CD8-positive, alpha-beta memory T cell (primary cell): ENCODE results near the gene RGL3. TPM values are rescaled to one million over a fixed set of nuclear protein-coding genes. Genes with fewer than 3 reads are reported as not detected.

ENCODE experiments used
- CTCF ChIA-PET: fragments of 350-600 bp; sonication (Branson Sonifier 250); formaldehyde crosslinking; loops from one replicate; lab custom pipeline; 2021; ENCODE audit warnings: antibody characterized with exemption; lab: Charles Lee
- POLR2A ChIA-PET: fragments of 350-600 bp; sonication (Branson Sonifier 250); formaldehyde crosslinking; loops from one replicate; lab custom pipeline; 2021; ENCODE audit warnings: antibody characterized with exemption; lab: Charles Lee
- DNase-seq, 5 donors: peaks; one replicate each; pipeline versions ENCODE4 v3.0.0 to v3.0.0-alpha.2; 2020 to 2022; ENCODE audit warnings: mixed read lengths in 1 of 5
- H3K27ac ChIP-seq: one replicate; pipeline ENCODE4 v1.7.0; 2013; ENCODE audit warnings: low read depth, mild to moderate bottlenecking, low read length, moderate library complexity
- H3K27me3 ChIP-seq: 2 replicates; pipeline ENCODE4 v1.7.0; 2013; ENCODE audit warnings: low read length, mild to moderate bottlenecking; ENCODE audit not compliant: insufficient read depth, poor library complexity, severe bottlenecking
- H3K36me3 ChIP-seq: 2 replicates; pipeline ENCODE4 v1.7.0; 2013; ENCODE audit warnings: mild to moderate bottlenecking, low read length, moderate library complexity; ENCODE audit not compliant: insufficient read depth
- H3K4me1 ChIP-seq: 2 replicates; pipeline ENCODE4 v1.7.0; 2013; ENCODE audit warnings: mild to moderate bottlenecking, low read length, moderate library complexity; ENCODE audit not compliant: insufficient read depth
- H3K4me3 ChIP-seq: 2 replicates; pipeline ENCODE4 v1.7.0; 2013; ENCODE audit warnings: mild to moderate bottlenecking, low read length
- H3K9me3 ChIP-seq: 2 replicates; pipeline ENCODE4 v1.7.0; 2013; ENCODE audit warnings: mild to moderate bottlenecking, low read length
- H3K27ac Mint-ChIP-seq, 8 donors: one replicate each; pipeline ENCODE4 v1.8.0; 2020 to 2021; ENCODE audit warnings: mixed read lengths in 8 of 8, mild to moderate bottlenecking in 6 of 8, inconsistent platforms in 3 of 8, moderate library complexity in 3 of 8
- H3K27me3 Mint-ChIP-seq, 2 donors: one replicate each; pipeline ENCODE4 v1.8.0; 2020 to 2021; ENCODE audit warnings: mixed read lengths in 2 of 2, mild to moderate bottlenecking in 1 of 2, moderate library complexity in 1 of 2
- H3K36me3 Mint-ChIP-seq, 3 donors: one replicate each; pipeline ENCODE4 v1.8.0; 2020 to 2021; ENCODE audit warnings: mixed read lengths in 3 of 3, inconsistent platforms in 1 of 3, mild to moderate bottlenecking in 1 of 3
- H3K4me1 Mint-ChIP-seq, 3 donors: one replicate each; pipeline ENCODE4 v1.8.0; 2020 to 2021; ENCODE audit warnings: mixed read lengths in 3 of 3, inconsistent platforms in 1 of 3, mild to moderate bottlenecking in 1 of 3
- H3K4me3 Mint-ChIP-seq, 7 donors: one replicate each; pipeline ENCODE4 v1.8.0; 2020 to 2021; ENCODE audit warnings: mixed read lengths in 7 of 7, mild to moderate bottlenecking in 6 of 7, moderate library complexity in 4 of 7, inconsistent platforms in 2 of 7
- H3K9me3 Mint-ChIP-seq, 5 donors: one replicate each; pipeline ENCODE4 v1.8.0; 2020 to 2022; ENCODE audit warnings: mixed read lengths in 5 of 5, mild to moderate bottlenecking in 3 of 5, moderate library complexity in 2 of 5, inconsistent platforms in 1 of 5
- polyA plus RNA-seq: library from polyadenylated mRNA; unstranded; fragments of 300-500 nt; fragmentation: Illumina TruSeq; gene quantifications from one replicate; pipeline ENCODE4 v1.2.3, GENCODE V29; 2021
- total RNA-seq, 2 experiments: library from RNA; stranded (reverse); gene quantifications; one replicate each; pipeline ENCODE4 v1.2.3, GENCODE V29; 2021

The RGL3 gene
- total and polyA plus RNA-seq, 3 experiments from 2014 or later: not detected

DNA sequence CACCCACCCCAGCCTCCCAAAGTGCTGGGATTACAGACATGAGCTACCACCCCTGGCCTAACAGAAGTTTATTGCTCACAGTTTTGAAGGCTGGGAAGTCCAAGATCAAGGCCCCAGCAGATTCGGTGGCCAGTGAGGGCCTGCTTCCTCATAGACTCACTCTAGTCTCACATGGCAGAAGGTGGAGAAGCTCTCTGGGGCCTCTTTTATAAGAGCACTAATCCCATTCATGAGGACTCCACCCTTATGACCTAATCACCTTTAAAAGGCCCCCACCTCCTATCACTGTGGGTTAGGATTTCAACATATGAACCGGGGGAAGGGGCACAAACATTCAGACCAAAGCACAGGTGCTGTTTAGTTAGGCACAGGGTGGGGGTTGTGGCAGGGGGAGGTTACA, 51.6 kb downstream of the RGL3 start:
- CTCF ChIA-PET: interaction anchor here (1.4 kb wide), 1 partner anchor 13 kb away, joined by 4 read pairs; no protein-coding TSS in a partner anchor

GRCh38 chr19:11365557-11366117, 53.5 kb downstream of the RGL3 start:
- Histone ChIP-seq H3K27me3 (no peaks in the 10 kb centered on the region), H3K27ac (no peak overlapping the region), H3K36me3 (no peaks in the 10 kb centered on the region), H3K4me3 (no peak overlapping the region), H3K9me3 (no peaks in the 10 kb centered on the region), H3K4me1 (no peaks in the 10 kb centered on the region)
- no peak for DNase-seq
- Mint-ChIP-seq H3K36me3 (peaks cover under 1 to 36% (median 4%) of the 10 kb centered on the region in 3 donors), H3K9me3 (no peaks in the 10 kb centered on the region), H3K27me3 (no peaks in the 10 kb centered on the region), H3K27ac (peak overlapping the region in 1 of 8 donors; percentile 91), H3K4me1 (no peaks in the 10 kb centered on the region), H3K4me3 (no peak overlapping the region)
- ChIA-PET CTCF (no interaction called here), POLR2A (no interaction called here)

More for the DNA sequence above, 51.6 kb downstream of the RGL3 start:
- no peaks in the 10 kb centered on the region for H3K27me3 Mint-ChIP-seq
- no peaks in the 10 kb centered on the region for H3K9me3 ChIP-seq
- peaks cover 4 to 43% (median 6%) of the 10 kb centered on the region in 3 donors for H3K36me3 Mint-ChIP-seq
- POLR2A ChIA-PET: no interaction called here
- H3K4me1 Mint-ChIP-seq: peaks cover 0 to 2% (median 0%) of the 10 kb centered on the region in 3 donors
- no peak overlapping the region for H3K4me3 ChIP-seq
- DNase-seq: no peak
- no peak overlapping the region for H3K27ac ChIP-seq
- H3K36me3 ChIP-seq: no peaks in the 10 kb centered on the region
- H3K27ac Mint-ChIP-seq: no peak overlapping the region
- H3K9me3 Mint-ChIP-seq: no peaks in the 10 kb centered on the region
- H3K27me3 ChIP-seq: no peaks in the 10 kb centered on the region
- no peak overlapping the region for H3K4me3 Mint-ChIP-seq
- no peaks in the 10 kb centered on the region for H3K4me1 ChIP-seq

DNA sequence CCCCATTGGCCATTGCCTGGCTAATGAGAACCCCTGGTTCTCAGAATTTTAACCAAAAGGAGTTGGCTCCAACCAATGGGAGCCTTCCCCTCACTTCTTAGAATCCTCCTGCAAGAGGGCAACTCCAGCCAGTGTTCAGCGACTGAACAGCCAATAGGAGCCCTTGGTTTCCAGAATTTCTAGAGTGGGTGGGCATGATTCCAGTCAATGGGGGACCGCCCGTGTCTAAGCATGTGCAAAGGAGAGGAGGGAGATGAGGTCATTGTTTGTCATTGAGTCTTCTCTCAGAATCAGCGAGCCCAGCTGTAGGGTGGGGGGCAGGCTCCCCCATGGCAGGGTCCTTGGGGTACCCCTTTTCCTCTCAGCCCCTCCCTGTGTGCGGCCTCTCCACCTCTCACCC, 54.2 kb downstream of the RGL3 start:
- POLR2A ChIA-PET: no interaction called here
- DNase-seq: no peak
- Histone ChIP-seq H3K36me3 (no peaks in the 10 kb centered on the region), H3K27me3 (no peaks in the 10 kb centered on the region), H3K4me1 (no peaks in the 10 kb centered on the region), H3K9me3 (no peaks in the 10 kb centered on the region), H3K4me3 (no peak overlapping the region), H3K27ac (no peak overlapping the region)
- Mint-ChIP-seq H3K4me3 (no peak overlapping the region), H3K27ac (no peak overlapping the region), H3K4me1 (no peaks in the 10 kb centered on the region), H3K36me3 (peaks cover 0 to 34% (median 3%) of the 10 kb centered on the region in 3 donors), H3K9me3 (no peaks in the 10 kb centered on the region), H3K27me3 (no peaks in the 10 kb centered on the region)
- CTCF ChIA-PET: no interaction called here

GRCh38 chr19:11364296-11364904, 54.7 kb downstream of the RGL3 start:
- no peak overlapping the region for H3K4me3 Mint-ChIP-seq
- no peaks in the 10 kb centered on the region for H3K4me1 ChIP-seq
- no peak overlapping the region for H3K27ac Mint-ChIP-seq
- H3K27ac ChIP-seq: no peak overlapping the region
- no peaks in the 10 kb centered on the region for H3K27me3 Mint-ChIP-seq
- H3K27me3 ChIP-seq: no peaks in the 10 kb centered on the region
- no peaks in the 10 kb centered on the region for H3K36me3 ChIP-seq
- ChIA-PET CTCF (no interaction called here), POLR2A (no interaction called here)
- no peaks in the 10 kb centered on the region for H3K9me3 ChIP-seq
- H3K4me3 ChIP-seq: no peak overlapping the region
- no peaks in the 10 kb centered on the region for H3K4me1 Mint-ChIP-seq
- DNase-seq: no peak
- no peaks in the 10 kb centered on the region for H3K9me3 Mint-ChIP-seq
- H3K36me3 Mint-ChIP-seq: peaks cover 0 to 31% (median 3%) of the 10 kb centered on the region in 3 donors

DNA sequence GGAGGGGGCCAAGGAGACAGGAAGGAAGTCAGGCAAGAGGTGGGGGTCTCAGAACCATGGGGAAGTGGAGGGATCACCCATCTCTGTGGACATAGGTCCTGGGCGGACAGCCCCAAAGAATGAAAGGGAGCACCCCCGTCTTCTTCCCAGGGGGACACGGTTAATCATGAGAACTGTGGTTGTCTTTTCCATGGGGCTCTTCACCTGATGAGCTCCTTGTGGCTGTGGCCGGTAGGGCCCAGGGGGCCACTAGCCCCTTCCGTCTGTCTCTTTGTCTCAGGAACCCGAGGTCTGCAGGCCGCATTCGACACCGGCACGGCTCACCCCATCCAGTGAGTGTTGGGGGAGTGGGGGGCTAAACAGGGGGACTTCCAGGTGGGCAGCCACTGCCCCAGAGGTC, 55.2 kb downstream of the RGL3 start:
- Histone ChIP-seq H3K9me3 (no peaks in the 10 kb centered on the region), H3K4me1 (no peaks in the 10 kb centered on the region), H3K27me3 (no peaks in the 10 kb centered on the region), H3K36me3 (no peaks in the 10 kb centered on the region), H3K27ac (no peak overlapping the region), H3K4me3 (no peak overlapping the region)
- H3K27me3 Mint-ChIP-seq: no peaks in the 10 kb centered on the region
- no peak for DNase-seq
- peaks cover 0 to 28% (median 3%) of the 10 kb centered on the region in 3 donors for H3K36me3 Mint-ChIP-seq
- H3K4me1 Mint-ChIP-seq: no peaks in the 10 kb centered on the region
- CTCF ChIA-PET: no interaction called here
- H3K9me3 Mint-ChIP-seq: no peaks in the 10 kb centered on the region
- peak overlapping the region in 1 of 8 donors; percentile 74 for H3K27ac Mint-ChIP-seq
- POLR2A ChIA-PET: no interaction called here
- H3K4me3 Mint-ChIP-seq: no peak overlapping the region

- H3K9me3 Mint-ChIP-seq: no peaks in the 10 kb centered on the region
- DNase-seq: no peak
- no peaks in the 10 kb centered on the region for H3K9me3 ChIP-seq
- H3K27ac ChIP-seq: no peak overlapping the region
- no peaks in the 10 kb centered on the region for H3K27me3 ChIP-seq
- H3K36me3 ChIP-seq: no peaks in the 10 kb centered on the region
- H3K27me3 Mint-ChIP-seq: peaks cover 0 to 2% of the 10 kb centered on the region in 2 donors
- H3K27ac Mint-ChIP-seq: no peak overlapping the region
- peaks cover 0 to 17% (median 3%) of the 10 kb centered on the region in 3 donors for H3K36me3 Mint-ChIP-seq
- no peak overlapping the region for H3K4me3 ChIP-seq
- H3K4me1 Mint-ChIP-seq: peaks cover 0 to 1% (median 0%) of the 10 kb centered on the region in 3 donors
- H3K4me1 ChIP-seq: no peaks in the 10 kb centered on the region
- ChIA-PET CTCF (no interaction called here), POLR2A (interaction anchor here (0.7 kb wide), 1 partner anchor 19 kb away, joined by 3 read pairs; no protein-coding TSS in a partner anchor)
- H3K4me3 Mint-ChIP-seq: no peak overlapping the region
Measured at GRCh38 chr19:11361771-11362731, 57.1 kb downstream of the RGL3 start.

DNA sequence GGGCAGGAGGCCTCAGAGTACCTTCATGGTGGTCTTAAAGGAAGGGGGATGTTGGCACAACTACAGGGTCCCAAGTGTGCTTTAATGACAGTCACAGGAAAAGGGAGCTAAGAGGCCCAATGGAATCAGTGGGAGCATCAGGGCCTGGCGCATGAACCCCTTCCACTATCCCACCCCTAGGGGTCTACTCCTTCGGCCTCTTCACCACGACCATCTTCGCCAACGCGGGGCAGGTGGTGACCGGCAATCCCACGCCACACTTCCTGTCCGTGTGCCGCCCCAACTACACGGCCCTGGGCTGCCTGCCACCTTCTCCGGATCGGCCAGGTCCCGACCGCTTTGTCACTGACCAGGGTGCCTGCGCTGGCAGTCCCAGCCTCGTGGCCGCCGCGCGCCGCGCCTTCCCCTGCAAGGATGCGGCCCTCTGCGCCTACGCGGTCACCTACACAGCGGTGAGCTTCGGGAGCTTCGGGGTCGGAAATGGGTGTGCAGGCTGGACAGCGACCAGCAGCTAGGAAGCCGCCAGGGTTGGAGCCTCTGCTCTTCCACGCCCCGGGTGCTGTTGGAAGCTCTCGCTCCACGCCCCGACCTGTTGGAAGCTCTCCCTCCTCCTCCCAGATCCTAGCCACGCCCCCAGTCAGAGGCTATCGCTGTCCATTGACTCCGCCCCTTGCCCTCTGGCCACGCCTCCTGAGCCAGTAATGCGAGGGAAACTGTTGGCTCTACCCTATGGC, 57.9 kb downstream of the RGL3 start:
- CTCF ChIA-PET: no interaction called here
- peaks cover 0 to 15% (median 3%) of the 10 kb centered on the region in 3 donors for H3K36me3 Mint-ChIP-seq
- no peak overlapping the region for H3K4me3 ChIP-seq
- peaks cover 3 to 6% of the 10 kb centered on the region in 2 donors for H3K27me3 Mint-ChIP-seq
- no peaks in the 10 kb centered on the region for H3K9me3 Mint-ChIP-seq
- no peak overlapping the region for H3K27ac Mint-ChIP-seq
- no peak overlapping the region for H3K4me3 Mint-ChIP-seq
- no peak for DNase-seq
- peaks cover under 1 to 2% (median 2%) of the 10 kb centered on the region in 3 donors for H3K4me1 Mint-ChIP-seq
- no peaks in the 10 kb centered on the region for H3K9me3 ChIP-seq
- no peaks in the 10 kb centered on the region for H3K27me3 ChIP-seq
- no peaks in the 10 kb centered on the region for H3K36me3 ChIP-seq
- POLR2A ChIA-PET: no interaction called here
- H3K27ac ChIP-seq: no peak overlapping the region
- H3K4me1 ChIP-seq: no peaks in the 10 kb centered on the region
